Ramos (cell line): ENCODE results near the gene S100P.
"Not testable (repeated sequence)": the region's sequence is repeated elsewhere in the genome, so short reads cannot be mapped to it uniquely, and the experiment has no call there.

Experiments used
- in situ Hi-C: fragments of 300-500 bp; cut with MboI; formaldehyde crosslinking; loops from one replicate; pipeline ENCODE4 v1.14.3; 2022; ENCODE audit warnings: low sequenced_read_pairs; ENCODE audit not compliant: unreplicated experiment

Gene S100P

DNA sequence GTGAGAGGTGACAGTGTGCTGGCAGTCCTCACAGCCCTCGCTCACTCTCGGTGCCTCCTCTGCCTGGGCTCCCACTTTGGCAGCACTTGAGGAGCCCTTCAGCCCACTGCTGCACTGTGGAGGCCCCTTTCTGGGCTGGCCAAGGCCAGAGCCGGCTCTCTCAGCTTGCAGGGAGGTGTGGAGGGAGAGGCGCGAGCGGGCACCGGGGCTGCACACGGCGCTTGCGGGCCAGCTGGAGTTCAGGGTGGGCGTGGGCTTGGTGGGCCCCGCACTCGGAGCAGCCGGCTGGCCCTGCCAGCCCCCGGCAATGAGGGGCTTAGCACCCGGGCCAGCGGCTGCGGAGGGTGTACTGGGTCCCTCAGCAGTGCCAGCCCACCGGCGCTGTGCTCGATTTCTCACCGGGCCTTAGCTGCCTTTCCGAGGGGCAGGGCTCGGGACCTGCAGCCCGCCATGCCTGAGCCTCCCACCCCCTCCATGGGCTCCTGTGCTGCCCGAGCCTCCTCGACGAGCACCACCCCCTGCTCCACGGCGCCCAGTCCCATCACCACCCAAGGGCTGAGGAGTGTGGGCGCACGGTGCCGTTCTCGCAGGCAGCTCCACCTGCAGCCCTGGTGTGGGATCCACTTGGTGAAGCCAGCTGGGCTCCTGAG, 21.0 kb upstream of the S100P start:
- in situ Hi-C loops: not testable (repeated sequence)

DNA sequence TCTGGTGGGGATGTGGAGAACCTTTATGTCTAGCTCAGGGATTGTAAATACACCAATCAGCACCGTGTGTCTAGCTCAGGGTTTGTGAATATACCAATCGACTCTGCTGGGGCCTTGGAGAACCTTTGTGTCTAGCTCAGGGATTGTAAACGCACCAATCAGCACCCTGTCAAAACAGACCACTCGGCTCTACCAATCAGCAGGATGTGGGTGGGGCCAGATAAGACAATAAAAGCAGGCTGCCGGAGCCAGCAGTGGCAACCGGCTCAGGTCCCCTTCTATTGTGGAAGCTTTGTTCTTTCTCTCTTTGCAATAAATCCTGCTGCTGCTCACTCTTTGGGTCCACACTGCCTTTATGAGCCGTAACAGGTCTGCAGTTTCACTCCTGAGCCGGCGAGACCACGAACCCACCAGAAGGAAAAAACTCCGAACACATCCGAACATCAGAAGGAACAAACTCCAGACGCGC, 20.5 kb upstream of the S100P start:
- in situ Hi-C loops: not testable (repeated sequence)

DNA sequence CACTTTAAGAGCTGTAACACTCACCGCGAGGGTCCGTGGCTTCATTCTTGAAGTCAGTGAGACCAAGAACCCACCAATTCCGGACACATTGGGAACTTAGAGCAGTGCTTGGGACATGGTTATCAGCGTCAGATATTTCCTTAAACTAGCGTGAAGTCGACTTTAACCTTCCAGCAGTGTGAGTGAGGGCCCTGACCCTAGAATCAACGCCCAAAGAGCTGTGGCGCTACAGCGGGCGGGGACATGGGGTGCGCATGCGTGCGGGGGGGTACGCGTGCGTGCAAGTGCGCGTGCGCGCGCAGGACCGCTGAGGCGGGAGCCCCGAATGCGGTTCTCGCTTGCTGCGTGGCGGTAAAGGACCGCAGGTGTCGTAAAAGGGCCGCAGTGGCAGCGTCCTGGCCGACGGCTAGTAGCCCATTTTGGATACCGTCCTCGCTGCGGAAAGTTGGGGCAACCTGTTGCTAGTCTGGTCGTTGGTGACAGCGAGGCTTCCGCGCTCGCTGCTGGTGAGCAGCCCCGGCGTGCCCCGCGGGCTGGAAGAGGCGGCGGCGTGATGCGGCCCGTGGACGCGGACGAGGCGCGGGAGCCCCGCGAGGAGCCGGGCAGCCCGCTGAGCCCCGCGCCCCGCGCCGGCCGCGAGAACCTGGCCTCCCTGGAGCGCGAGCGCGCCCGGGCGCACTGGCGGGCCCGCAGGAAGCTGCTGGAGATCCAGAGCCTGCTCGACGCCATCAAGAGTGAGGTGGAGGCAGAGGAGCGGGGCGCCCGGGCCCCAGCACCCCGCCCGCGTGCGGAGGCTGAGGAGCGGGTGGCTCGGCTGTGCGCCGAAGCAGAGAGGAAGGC, 19.8 kb upstream of the S100P start:
- in situ Hi-C loops: no loop called here

DNA sequence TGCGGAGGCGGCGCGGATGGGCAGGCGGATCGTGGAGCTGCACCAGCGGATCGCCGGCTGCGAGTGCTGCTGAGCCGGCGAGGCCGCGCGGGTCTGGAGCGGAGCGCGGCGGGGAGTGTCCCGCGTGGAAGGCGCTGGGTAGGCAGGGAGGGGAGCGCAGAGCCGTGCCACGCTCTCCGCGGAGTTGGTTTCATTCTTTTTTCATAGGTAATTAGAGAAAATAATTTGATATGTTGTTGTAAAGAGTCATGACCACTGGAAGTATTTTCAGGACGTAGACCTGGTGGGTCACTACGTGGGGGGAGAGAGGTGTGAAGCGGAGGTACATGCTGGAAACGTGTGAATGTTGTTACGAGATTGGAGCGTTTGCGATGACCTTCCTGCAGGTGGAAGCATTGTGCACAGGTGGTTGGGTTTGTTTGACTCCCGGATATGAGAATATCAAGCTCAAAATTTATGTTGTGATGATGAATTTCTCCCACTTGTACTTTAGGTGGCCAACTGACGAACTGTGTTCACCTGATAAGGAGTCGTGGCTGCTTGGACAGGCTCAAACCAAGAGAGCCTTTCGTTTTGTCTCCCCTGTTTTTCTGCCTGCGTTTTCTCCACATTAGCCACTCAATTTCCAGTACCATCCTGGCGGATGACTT, 19.1 kb upstream of the S100P start:
- in situ Hi-C loops: no loop called here

DNA sequence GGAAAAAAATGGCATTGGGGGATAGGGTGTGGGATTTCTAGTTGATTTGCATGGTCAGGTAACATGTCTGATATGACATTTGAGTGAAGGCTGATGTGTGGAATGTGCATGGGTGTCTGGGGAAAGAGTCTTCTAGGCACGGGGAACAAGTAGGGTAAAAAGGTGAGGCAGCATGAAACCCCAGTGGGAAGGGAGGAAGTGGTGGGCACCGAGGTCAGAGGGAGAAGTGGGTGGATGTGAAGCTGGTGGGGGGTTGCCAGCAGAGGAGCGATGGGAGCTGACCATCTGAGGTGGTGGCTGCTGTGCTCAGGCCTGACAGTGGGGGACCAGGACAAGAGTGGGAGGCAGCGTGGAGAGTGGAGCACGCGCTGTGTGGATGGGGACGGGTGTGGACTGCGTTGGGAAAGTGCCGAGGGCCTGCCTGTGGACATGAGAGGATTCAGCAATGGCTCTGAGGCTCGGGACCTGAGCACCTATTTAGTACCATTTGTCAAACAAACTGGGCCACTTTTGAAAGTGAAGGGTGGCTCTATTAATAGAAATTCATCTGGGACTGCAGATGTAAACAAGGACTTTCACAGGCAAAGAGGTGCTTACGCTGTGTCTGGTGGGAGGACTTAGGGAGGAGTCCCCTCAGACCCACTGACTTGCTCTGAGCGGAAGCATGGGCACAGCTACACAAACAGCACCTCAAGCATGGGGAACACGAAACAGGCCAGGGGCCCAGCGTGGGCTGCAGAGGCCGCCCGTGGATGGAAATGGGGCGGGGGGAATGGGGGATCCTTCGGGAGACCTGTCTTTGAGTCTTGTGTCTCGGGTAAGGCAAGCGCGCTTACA, 16.7 kb upstream of the S100P start:
- in situ Hi-C loops: no loop called here

DNA sequence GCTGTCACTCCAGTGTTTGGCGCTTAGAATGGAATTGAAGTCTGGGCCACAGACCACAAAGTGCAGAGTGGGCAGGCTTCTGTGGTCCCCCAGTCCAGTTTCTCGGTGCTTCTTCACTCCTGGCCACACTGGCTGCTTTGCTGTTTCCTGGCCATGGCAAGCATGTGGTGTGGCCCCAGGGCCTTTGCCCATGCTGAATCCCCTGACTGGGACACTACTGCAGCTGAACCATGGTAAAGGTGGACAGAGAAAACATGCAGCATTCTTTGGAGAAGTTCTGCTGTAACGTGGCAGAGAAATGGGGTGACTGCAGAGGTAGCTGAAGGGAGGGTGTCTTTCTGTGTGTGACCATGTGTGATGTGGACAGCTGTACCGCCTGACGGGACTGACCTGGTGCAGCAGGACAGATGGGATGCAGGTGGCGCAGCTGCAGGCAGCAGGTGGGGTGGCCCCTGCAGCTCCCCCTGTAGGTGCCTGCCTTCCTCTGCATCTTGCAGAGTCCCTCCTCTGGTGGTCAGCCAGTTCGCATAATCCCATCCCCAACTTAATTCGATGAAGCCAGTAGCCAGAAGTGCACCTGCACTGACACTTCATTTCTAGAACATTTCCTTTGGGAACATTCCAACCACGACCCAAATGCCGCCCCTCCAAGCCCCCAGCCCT, 13.2 kb upstream of the S100P start:
- in situ Hi-C loops: no loop called here

DNA sequence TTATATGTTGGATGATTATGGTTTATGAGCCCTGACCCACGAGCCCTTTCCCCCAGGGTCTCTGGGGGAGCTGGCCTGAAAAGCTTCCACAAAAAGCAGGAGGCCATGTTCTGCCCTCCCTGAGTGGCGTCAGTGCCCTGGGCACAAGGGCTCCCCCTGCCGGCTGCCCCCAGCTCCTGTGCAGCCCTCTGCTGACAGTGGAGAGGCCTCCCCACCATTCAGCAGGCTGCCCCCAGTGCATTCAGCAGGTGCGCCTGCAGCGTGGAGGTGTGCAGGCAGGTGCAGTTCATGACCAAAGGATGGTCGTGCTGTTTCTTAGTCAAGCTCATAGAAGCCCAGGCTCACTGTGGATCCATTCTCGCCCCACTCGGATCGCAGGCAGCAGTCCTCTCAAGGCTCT, 12.5 kb upstream of the S100P start:
- in situ Hi-C loops: no loop called here

DNA sequence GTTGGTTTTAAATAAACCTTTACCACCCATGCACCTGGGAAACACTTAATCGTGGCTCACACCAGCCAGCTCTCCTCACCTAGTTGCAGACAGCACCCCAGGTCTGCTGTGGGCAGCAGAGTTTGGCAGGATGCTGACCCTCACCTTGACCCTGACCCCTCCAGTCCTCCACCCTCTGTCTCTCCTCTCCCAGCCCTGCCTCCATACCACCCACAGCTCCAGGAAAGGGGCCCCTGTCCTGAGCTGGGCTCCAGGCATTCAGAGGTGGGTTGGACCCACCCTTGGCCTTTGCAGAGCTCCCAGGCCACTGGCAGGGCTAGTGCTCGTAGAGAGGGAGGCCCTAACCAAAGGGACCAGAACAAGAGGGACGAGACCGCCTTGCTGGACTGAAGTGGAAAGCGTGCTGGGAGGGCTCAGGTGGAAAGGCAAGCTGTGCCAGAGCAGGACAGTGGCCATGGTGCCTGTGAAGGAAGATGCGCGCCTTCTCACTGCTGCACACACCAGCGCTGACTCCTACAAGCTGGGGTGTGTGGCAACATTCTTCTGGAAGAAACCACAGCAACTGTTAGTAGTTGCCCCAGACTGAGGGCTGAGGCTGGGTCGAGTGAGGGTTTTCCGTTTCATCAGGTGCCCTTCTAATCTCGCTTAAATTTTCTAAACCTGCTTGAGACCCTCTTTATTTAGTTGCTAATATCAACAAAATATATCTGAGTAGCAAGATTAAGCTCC, 10.7 kb upstream of the S100P start:
- in situ Hi-C loops: no loop called here

DNA sequence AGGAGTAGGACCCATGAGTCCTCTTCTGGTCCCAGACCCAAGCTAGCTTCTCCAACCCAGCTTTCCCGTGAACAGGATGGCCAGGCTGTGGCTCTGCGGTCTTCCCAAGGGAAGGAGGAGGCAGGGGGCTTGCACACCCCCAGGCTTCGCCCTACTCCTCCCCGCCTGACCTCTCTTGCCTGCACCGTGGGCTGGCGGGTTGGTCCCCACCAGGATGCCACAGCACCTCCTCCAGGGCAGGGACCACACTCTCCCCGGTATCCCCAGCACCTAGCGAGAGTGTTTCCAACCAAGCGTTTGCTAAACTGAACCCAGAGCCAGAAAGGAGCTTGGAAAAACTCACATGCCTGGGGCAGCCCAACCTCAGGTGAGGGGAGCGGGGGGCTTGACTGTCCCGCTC, 9.0 kb upstream of the S100P start:
- in situ Hi-C loops: no loop called here

DNA sequence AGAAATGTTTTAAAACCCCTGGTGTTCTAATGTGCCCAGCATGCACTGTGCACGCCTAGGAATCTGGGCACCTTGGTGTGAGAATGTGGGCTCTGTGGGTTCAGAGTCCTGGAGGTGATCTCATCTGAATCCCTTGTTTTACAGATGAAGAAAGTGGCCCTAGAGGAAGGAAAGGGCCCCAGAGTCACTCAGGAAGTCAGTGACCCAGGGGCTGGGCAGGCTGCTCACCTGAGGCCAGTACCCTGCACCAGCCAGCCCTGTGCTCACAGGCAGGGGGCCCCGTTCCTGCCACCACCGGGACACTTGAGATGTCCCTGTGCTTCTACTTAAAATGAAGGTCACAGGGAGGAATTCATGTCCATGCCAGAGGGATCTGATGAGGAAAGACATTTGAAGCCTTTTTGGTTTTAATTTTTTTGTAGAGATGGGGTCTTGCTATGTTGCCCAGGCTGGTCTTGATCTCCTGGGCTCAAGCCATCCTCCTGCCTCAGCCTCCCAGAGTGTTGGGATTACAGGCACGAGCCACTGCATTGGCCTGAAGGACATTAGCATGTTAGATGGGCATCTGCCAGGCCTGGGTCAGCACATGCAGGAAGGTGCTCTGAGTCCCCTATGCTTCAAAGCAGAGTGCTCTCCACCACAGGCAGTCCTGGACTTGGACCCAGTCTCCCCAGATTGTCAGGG, 7.4 kb upstream of the S100P start:
- in situ Hi-C loops: no loop called here

DNA sequence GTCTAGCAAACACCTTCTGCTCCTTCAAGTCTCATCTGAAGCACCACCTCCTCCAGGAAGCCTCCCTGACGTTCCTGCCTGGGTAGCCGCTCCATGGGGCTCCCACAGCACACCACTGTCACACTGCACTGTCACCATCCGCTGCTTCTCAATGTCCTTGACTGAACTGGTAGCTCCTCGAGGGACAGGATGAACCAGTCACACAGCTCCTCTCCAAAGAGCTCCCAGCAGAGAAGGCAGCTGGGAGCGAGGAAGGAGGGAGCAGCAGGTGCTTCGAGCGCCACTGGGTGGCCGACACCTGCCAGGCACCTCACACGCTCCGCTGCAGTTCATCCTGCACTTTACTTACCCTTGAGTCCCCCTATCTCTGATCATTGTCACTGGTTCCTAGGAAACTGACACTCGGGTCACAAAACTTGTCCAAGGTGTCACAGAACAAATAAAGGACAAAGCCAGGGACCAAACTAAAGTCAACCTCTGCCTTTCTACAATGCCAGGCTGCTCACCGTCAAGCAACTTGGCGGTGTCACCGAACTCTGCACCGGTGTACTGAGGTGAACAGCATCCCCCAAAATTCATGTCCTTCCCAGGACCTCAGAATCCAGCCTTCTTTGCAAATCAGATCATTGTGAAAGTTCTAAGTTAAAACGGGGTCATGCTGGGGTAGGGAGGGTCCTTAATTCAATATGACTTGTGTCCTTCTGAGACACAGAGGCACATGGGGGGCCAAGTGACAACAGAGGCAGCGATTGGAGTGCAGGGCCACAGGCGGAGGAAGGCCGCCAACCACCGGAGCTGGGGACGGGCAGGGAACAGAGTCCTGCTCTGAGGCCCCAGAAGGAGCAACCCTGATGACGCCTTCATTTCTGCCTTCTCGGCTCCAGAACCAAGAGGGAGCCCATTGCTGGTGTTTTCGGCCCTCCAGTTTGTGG, 5.5 kb upstream of the S100P start:
- in situ Hi-C loops: no loop called here

DNA sequence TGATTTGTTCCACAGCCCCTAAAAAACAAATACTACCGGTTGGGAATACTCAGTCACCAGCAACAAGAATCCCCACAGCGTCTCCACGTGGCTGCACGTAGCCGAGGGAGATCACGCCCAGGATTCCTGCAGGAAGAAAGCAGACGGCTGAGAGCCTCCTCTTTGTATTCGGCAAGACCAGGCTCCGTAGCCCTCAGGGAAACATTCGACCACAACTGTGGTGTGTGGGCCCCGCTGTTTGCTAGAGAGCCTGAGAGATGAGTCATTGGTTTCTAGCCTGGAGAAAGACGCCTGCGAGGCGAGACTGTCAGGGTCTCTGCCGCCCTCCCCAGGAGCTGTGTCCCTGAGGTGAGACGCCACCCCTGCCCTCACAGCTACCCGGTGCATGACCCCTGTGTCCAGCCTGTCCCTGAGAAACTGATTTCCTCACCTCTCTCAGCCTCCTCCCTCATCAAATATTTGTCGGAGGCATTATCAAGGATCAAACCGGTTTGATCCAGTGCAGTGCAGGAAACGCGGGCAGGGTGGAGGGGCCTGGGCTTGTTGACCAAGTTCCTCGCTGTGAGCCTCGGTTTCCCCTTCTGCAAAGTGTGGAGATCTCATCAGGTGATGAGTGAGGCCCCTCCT, 4.7 kb upstream of the S100P start:
- in situ Hi-C loops: no loop called here

DNA sequence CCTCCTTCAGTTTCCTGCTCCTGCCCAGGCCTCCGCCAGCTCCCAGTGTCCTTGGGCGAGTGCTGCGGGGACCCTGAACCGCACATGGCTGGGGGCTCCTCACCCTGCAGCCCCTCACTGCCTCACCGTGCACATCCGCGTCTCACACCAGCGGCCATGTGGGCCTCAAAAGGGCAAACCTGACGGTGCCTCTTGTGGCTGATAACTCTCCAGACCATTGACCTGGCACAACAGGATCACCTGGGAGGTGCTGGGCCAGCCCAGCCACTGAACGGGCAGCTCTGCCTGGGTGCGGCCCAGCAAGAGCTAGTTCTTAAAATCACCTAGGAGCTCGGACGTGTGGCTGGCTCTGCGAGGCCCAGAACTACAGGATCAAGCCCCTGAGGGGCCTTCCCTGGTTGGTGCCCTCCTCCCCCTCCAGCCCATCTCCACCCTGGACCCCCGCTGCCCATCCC, 4.1 kb upstream of the S100P start:
- in situ Hi-C loops: no loop called here

DNA sequence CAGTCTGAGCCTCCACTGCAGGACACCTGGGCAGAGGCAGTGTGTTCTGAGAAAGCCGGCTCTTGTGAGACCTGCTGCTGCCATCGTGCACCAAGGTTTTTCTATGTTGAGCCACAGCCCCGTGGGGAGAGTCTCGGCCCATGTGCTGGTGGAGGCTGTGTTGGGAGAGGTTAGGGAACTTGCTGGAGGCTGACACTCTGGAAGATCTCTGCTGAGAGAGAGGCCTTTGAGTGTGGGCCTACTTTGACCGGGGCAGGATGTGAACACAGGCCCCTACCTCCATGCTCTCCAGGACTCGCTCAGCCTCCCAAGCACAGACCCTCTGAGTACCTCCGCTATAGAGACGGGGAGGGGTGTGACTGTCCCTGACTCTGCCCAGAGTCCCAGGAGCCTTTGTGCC, 1.3 kb upstream of the S100P start:
- in situ Hi-C loops: no loop called here

DNA sequence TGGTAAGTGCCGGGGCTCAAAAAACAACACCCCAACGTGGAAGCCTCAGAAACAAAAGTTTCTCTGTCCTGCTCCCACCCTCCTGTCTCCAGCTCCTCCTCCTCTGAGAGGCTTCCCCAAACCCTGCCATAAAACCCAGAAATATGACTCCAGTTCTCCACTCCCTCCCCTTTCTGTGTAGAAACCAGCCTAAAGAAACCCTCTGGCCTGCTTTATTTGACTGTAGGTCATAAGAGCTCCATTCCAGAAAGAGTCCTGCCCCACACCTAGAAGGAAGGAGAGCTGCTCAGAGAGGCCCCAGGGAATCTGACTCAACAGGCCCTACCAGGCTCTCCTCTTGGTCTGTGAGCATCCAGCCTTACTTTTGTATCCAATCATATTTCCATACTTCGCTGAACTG, 872 bp upstream of the S100P start:
- in situ Hi-C loops: no loop called here

DNA sequence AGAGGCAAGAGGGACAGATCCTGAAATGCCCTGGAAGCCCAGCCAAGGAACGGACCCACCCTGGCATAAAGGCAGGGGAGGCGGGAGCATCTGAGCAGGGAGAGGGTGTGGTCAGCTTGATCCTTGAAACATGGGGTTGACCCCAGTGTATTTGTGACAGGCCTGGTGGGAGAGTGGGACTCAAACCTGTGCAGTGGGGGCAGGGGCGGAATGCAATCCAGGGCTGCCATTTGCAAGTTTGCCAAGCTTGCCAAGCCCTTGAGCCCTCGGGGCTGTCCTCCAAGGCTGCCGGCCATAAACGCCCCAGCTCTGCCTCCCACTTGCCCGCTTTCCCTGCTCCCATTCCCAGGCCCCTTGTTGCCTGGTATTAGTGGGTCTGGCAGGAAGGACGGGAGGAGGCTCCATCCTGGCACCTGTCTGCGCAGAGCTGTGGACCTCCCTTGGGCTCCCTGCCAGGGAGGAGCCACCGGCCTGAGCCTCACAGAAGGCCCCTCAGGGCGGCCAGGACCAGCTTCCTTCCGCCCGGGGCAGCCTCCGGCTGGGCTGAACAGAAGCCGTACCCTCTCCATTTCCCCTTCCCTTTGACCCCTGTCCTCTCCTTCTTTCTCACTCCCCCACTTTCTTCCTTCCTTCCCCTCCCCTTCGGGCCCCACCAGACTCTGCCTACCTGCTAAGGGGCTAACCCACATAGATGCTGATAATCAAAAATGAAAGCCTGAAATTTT, 661 bp downstream of the S100P start:
- in situ Hi-C loops: no loop called here
